Right ventricle myocardium inferior (tissue), 1 donor: ENCODE results near the gene TRIO. TPM values are rescaled to one million over a fixed set of nuclear protein-coding genes. Genes with fewer than 3 reads are reported as not detected.

ENCODE experiments used
- ATAC-seq: fragments of 200-7000 bp; cut with Tn5 transposase; one replicate; pipeline ENCODE4 v1.9.1; 2020; ENCODE audit warnings: mild to moderate bottlenecking, moderate library complexity
- DNase-seq: peaks from one replicate; pipeline ENCODE4 v3.0.0; 2021; ENCODE audit errors: missing footprints
- intact Hi-C: fragments of 100-400 bp; cut with DNase I; formaldehyde crosslinking; loops from one replicate; pipeline ENCODE4 v1.11.0; 2022
- total RNA-seq: library from RNA; stranded (reverse); fragmentation: NEBNext Ultra II Directional; extraction: Animal tissue kit (Norgen Biotek cat#: 25700); gene quantifications from one replicate; pipeline ENCODE4 v1.2.1, GENCODE V29; 2021
- donor health status: DM: no; HTN: yes; CAD: no; lungs with severe emphysema.

Gene TRIO
- total RNA-seq, 1 donor from 2014 or later = 56.9 TPM

DNA sequence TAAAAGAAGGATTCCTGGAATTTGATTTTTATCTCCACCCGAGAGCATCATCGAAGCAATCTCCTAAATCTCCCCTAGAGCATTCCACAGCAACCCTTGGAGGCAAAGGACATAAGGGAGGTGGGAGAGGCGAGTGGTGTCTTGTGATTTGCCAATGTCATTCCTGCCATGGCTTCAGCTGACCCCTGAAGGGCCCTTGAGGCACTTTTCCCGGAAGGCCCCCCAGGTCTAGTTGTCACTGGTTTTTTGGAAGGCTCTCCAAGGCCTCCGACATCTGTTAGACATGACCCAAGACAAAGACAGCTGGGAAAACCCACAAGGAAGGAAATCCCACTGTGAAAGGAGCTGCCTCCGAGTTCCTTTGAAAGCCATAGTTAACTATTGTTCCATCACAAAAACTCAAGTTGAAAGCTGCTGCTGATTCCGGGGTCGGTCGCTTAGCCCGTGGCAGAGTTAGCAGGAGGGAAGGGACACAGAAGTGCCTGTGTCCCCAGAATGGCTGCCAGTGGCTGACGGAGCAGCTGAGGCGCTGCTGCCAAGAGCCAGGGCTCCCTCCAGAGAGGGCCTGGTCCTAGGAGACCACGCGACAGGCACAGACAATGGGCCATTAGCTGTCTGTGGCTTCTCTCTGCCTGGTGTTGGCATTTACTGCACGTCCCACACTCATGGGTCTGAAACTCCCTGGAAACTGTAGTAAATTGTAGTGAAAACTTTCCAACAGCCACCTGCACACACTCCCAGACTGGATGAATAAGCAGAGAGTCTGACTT lies 24.4 kb upstream of the TRIO start:
- intact Hi-C loops = no loop called here
- ATAC-seq (peak; percentile 64), DNase-seq (peak; percentile 67)

DNA sequence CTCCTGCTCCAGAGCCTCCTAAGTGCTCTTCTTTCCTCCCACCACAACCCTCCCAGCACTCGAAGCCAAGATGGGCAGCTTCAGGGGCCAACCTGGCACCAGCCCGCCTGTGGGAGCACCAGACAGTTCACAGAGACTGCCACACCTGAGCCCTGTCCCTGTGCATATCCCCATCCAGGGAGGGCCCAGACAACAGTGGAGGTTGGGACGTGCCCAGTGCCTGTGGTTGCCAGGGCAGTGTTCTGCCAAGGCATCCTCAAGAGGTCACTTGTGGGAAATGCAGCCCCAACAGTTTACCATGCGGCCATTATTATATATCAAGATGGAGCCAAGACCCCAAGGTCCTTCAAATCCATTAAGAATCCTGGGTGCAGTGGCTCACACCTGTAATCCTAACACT lies 23.0 kb upstream of the TRIO start:
- DNase-seq (no peak), ATAC-seq (peak; percentile 42)
- intact Hi-C loops = no loop called here

DNA sequence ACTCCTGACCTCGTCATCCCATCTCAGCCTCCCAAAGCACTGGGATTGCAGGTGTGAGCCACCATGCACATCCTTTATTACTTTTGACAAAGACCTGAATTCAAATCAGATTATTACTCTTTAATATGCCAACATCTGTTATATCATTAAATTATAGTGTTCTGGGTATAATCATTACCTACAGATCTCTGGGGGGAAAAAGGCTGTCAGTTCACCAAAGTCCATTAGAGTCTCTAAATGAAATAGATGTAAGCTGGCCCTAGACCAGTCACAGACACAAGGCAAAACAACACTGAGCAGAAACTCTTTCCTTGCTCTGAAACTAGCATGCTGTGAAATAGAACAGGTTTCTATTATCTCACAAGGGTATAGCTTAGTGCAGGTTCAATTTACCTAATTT lies 21.6 kb upstream of the TRIO start:
- DNase-seq = no peak
- no peak for ATAC-seq
- intact Hi-C loops = no loop called here

GRCh38 chr5:14122089-14122488 lies 21.1 kb upstream of the TRIO start:
- ATAC-seq (no peak), DNase-seq (no peak)
- intact Hi-C loops = no loop called here

DNA sequence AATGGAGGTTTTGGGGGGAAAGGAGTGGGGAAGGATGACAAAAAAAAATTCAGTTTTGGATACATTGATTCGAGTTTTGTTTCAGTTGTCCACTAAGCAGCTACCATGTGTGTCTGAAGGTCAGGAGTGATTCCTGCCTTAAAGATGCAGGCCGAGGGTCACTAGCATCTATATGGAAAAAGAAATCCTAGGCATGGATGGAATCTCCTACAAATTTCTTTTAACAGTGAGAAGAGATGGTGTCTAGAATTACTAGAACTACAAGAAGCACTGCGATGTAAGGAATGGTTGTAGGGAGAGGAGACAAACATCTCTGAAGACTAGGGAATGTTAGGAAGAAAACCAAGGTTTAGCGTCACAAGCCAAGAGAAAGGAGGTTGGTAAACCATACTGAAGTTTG lies 19.6 kb upstream of the TRIO start:
- DNase-seq = no peak
- ATAC-seq = no peak
- intact Hi-C loops = no loop called here

DNA sequence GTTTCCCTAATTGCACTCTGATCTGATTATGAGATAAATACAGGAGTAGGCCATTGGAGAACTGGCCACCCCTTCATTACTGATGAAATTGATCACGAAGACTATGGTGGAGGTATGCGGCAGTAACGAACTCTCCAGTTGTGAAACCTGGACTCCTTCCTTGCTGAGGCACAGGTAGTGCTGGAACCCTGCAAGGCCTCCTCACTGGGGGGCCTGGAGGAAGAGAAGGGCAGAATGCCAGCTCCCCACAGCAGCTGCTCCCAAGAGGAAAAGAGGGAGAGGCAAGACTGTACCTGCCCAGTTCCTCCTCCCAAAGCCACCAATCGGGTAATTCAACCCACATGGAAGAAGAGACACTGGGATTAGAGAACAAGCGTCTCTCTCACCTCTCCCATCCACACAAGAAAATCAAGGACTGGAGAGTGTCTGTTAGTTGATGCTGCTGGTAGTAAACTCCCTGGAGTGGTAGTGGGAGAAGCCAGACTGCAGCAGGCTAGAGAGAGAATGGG lies 19.1 kb upstream of the TRIO start:
- DNase-seq = no peak
- no peak for ATAC-seq
- intact Hi-C loops = no loop called here

GRCh38 chr5:14125262-14125661 lies 17.9 kb upstream of the TRIO start:
- ATAC-seq (no peak), DNase-seq (no peak)
- intact Hi-C loops = no loop called here

DNA sequence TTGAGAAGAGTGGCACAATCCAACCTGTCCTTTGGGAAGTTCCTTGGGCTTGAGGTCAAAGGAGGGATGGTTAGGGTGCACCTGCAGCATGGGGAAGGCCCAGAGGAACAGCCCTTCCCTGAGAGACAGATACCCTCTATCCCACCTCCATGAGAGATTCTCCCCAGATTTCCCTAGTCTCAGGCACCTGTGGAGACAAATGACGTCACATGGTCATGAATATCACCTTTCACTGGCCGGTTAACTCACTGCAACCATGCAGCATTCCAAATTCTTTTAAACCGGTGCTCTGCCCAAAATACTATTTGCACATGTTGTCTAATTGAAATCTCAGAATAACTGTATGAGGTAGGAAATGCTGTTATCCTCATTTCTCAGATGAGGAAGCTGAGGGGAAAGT lies 15.6 kb upstream of the TRIO start:
- no peak for ATAC-seq
- intact Hi-C loops = no loop called here
- DNase-seq = no peak

- ATAC-seq (no peak), DNase-seq (no peak)
- intact Hi-C loops = no loop called here
These were observed 15.1 kb upstream of the TRIO start for GRCh38 chr5:14128079-14128478.

GRCh38 chr5:14129123-14129522 lies 14.0 kb upstream of the TRIO start:
- intact Hi-C loops = no loop called here
- DNase-seq (no peak), ATAC-seq (no peak)

DNA sequence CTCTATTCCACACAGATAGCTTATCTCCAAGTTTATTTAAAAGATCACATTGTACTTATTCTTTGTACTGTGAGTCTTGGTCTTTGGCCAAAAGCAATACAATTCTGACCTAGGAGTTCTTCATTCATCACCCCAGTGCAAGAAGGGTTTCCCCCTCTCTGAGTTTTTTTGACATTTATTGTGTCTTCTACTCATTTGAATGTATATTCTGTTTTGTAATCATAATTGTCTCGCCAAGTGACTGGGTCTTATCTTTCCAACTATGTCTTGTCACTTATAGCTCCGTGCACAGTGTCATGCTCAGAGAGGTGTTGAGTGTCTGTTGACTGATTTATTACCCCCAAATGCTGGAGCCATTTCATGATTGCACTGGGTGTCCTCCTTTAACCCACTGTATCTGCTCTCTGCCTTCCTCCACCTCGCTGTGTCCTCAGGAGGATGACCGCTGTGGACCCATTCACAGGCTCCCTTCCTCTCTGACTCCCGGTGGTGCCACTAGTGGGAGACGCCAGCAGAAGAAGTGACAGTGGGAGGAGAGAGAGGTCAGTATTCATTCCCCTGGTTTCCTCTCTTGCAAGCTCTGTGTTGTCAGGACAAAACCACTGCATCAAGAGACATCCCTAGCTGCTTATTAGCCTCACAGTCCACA lies 11.2 kb upstream of the TRIO start:
- ATAC-seq (peak; percentile 77), DNase-seq (no peak)
- intact Hi-C loops = no loop called here

- intact Hi-C loops = no loop called here
- DNase-seq (no peak), ATAC-seq (no peak)
These were observed 9.7 kb upstream of the TRIO start for GRCh38 chr5:14133394-14133793.

DNA sequence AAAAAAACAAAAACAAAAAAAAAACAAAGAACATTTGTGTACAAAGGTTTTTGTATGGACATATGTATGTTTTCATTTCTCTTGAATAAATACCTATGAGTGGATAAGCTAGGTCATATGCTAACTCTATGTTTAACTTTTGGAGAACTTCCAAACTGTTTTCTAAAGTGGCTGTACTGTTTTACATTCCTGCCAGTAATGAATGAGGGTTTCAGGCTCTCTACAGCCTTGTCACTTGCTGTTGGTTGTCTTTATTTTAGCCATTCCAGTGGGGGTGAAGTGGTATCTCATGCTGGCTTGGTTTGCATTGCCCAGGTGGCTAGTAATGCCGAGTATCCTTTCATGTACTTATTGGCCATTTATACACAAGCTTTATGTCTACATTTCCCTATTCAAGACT lies 9.1 kb upstream of the TRIO start:
- intact Hi-C loops = no loop called here
- DNase-seq (no peak), ATAC-seq (no peak)

DNA sequence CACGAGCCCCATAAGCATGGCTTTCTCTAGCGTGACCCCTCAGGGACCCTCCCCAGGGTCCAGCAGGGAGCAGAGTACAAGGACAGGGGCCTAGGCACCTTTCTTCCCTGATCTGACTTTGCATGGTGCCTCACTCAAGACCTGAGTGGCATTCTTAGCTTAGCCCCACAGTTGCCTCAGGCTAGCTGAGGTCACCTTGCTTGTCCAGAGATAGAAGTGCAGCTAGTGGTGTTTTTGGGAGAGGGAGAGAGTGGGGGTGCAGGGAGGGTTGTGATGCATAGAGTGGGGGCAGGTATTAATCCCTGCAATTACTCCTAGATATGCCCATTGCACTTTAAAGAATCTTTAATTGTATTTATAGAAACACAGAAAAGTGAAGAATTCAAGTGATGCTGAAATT lies 8.4 kb upstream of the TRIO start:
- no peak for DNase-seq
- intact Hi-C loops = no loop called here
- no peak for ATAC-seq

GRCh38 chr5:14135621-14136020 lies 7.5 kb upstream of the TRIO start:
- DNase-seq (no peak), ATAC-seq (no peak)
- intact Hi-C loops = no loop called here

- DNase-seq (no peak), ATAC-seq (no peak)
- intact Hi-C loops = no loop called here
These were observed 6.9 kb upstream of the TRIO start for GRCh38 chr5:14136228-14136627.

DNA sequence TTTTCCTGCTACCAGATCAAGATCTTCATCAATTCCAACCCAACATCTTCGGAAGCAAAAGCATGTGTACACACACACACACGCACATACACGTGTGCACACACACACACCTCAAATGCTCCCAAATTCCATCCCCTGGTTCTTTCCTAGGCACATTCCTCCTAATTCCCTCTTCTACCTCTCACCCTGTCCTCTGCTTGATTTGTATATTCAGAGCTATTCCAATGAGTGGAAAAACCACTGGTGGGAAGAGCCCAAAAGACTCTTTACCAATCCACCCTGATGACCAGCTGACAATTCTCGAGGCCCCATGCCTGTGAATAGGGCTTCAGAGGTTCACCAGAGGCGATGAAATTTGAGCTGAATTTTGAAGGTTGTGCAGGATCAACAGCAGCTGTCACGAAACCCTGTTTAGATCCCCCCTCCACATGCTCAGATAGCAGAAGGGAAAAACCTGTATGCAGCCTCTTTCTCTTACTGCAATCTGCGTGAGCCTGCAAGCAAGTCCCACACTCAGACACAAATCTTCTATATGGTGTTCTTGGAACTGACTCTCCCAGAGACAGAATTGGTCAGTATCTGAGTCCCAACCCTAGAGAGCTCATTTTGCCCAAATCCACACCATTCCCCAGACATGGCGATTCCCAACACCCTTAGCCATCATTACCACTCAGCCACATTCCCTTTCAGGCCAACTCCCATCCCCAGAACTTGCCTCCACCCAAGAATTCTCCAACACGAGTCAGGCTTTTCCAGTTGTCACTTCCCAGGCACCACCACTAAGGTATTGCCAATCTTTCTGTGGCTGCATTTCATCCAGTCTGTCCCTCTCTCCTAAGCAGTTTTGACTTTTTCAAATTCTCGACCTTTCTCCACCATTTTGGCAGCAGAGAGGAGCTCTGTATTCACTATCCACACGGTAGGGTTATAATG lies 4.3 kb upstream of the TRIO start:
- intact Hi-C loops = no loop called here
- ATAC-seq = no peak
- no peak for DNase-seq

GRCh38 chr5:14141764-14142163 lies 1.4 kb upstream of the TRIO start:
- DNase-seq (no peak), ATAC-seq (no peak)
- intact Hi-C loops = loop anchor here (2.0 kb wide), 2 partner anchors 33 to 129 kb away; no protein-coding TSS in a partner anchor

GRCh38 chr5:14142202-14142826 lies 828 bp upstream of the TRIO start:
- DNase-seq (no peak), ATAC-seq (no peak)
- intact Hi-C loops = loop anchor here (2.0 kb wide), 2 partner anchors 34 to 128 kb away; no protein-coding TSS in a partner anchor
